Parathyroid adenoma (tissue), 2 donors: ENCODE results near the gene CLDN2.

ENCODE experiments used
- H2AFZ ChIP-seq: fragments of 300-600 bp; sonication (generic); one replicate; pipeline ENCODE4 v1.7.0; 2017; ENCODE audit warnings: antibody characterized with exemption, mild to moderate bottlenecking
- H3K27ac ChIP-seq: fragments of 300-600 bp; sonication (generic); one replicate; pipeline ENCODE4 v1.7.0; 2017
- H3K27me3 ChIP-seq: fragments of 300-600 bp; sonication (generic); one replicate; pipeline ENCODE4 v1.7.0; 2017; ENCODE audit warnings: low read length; ENCODE audit not compliant: control insufficient read depth, insufficient read depth
- H3K36me3 ChIP-seq: fragments of 300-600 bp; sonication (generic); one replicate; pipeline ENCODE4 v1.7.0; 2017; ENCODE audit warnings: low read length; ENCODE audit not compliant: control insufficient read depth, insufficient read depth
- H3K4me1 ChIP-seq: fragments of 300-600 bp; sonication (generic); one replicate; pipeline ENCODE4 v1.7.0; 2017; ENCODE audit warnings: control low read depth
- H3K4me2 ChIP-seq: fragments of 300-600 bp; sonication (generic); one replicate; pipeline ENCODE4 v1.7.0; 2017; ENCODE audit warnings: low read length
- H3K4me3 ChIP-seq: fragments of 300-600 bp; sonication (generic); one replicate; pipeline ENCODE4 v1.7.0; 2017; ENCODE audit warnings: low read depth, low read length
- H3K79me2 ChIP-seq: fragments of 300-600 bp; sonication (generic); one replicate; pipeline ENCODE4 v1.7.0; 2017; ENCODE audit warnings: control low read depth
- H3K9ac ChIP-seq: fragments of 300-600 bp; sonication (generic); one replicate; pipeline ENCODE4 v1.7.0; 2017; ENCODE audit warnings: mild to moderate bottlenecking
- H3K9me3 ChIP-seq: fragments of 300-600 bp; sonication (generic); one replicate; pipeline ENCODE4 v1.7.0; 2017; ENCODE audit warnings: low read length; ENCODE audit not compliant: control insufficient read depth
- TF ChIP-seq, protein P1 (sequence below): fragments of 300-600 bp; sonication (generic); IDR thresholded peaks from one replicate; pipeline ENCODE4 v1.7.0; 2017; ENCODE audit warnings: antibody characterized with exemption, mild to moderate bottlenecking
- donor health status: primary hyperparathyroidism.

The CLDN2 gene

DNA sequence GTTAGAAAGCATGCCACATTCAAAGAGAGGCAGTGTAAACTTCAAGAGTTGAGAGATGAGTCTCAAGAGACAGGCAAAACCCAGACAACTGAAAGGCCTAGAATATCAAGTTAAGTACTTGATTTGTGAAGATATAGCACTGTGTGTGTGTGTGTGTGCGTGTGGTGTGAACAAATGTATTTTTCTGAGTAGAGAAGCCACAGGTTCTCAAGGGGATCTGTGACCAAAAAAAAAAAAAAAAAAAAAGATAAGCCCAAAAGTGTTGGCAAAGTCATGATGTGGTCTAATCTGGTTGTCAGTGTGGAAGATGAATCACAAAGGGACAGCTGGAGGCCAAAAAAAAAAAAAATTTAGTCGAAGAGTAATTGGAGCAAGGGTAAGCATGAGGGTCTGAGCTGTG, 20.9 kb upstream of the CLDN2 start:
- Histone ChIP-seq H3K4me1 (no peaks in the 10 kb centered on the region), H3K4me3 (no peak overlapping the region), H3K4me2 (no peak overlapping the region), H3K27ac (no peak overlapping the region), H3K9ac (no peak overlapping the region), H3K27me3 (no peaks in the 10 kb centered on the region), H3K9me3 (no peaks in the 10 kb centered on the region), H2AFZ (no peak overlapping the region), H3K36me3 (no peaks in the 10 kb centered on the region), H3K79me2 (no peaks in the 10 kb centered on the region)
- TF ChIP-seq, protein P1, sequence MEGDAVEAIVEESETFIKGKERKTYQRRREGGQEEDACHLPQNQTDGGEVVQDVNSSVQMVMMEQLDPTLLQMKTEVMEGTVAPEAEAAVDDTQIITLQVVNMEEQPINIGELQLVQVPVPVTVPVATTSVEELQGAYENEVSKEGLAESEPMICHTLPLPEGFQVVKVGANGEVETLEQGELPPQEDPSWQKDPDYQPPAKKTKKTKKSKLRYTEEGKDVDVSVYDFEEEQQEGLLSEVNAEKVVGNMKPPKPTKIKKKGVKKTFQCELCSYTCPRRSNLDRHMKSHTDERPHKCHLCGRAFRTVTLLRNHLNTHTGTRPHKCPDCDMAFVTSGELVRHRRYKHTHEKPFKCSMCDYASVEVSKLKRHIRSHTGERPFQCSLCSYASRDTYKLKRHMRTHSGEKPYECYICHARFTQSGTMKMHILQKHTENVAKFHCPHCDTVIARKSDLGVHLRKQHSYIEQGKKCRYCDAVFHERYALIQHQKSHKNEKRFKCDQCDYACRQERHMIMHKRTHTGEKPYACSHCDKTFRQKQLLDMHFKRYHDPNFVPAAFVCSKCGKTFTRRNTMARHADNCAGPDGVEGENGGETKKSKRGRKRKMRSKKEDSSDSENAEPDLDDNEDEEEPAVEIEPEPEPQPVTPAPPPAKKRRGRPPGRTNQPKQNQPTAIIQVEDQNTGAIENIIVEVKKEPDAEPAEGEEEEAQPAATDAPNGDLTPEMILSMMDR: no peak

DNA sequence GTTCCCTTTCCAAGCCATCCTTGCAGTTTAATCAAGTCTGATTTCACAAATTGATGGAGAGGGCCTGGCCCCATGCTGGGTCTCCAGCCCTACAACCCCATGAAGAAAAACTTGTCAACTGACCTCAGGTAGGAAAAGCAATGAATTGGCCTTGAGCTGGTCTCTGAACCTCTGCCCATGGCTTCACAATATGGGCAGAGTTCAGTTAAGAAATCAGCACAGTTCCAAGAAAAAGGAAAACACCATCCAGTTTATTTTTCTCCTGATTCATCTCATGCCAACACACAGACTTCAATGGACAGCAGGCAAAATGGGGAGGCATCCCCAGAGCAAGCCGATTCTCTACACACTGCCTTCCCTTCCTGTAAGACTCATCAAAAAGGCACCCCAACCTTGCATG, 20.4 kb upstream of the CLDN2 start:
- H3K4me2 ChIP-seq: no peak overlapping the region
- no peaks in the 10 kb centered on the region for H3K79me2 ChIP-seq
- no peak overlapping the region for H2AFZ ChIP-seq
- H3K27ac ChIP-seq: no peak overlapping the region
- no peak overlapping the region for H3K4me3 ChIP-seq
- H3K9me3 ChIP-seq: no peaks in the 10 kb centered on the region
- H3K27me3 ChIP-seq: no peaks in the 10 kb centered on the region
- TF ChIP-seq, protein P1: no peak
- no peaks in the 10 kb centered on the region for H3K4me1 ChIP-seq
- H3K9ac ChIP-seq: no peak overlapping the region
- no peaks in the 10 kb centered on the region for H3K36me3 ChIP-seq

GRCh38 chrX:106901341-106901740, 18.9 kb upstream of the CLDN2 start:
- Histone ChIP-seq H3K79me2 (no peaks in the 10 kb centered on the region), H3K27ac (no peak overlapping the region), H2AFZ (no peak overlapping the region), H3K4me3 (no peak overlapping the region), H3K36me3 (no peaks in the 10 kb centered on the region), H3K27me3 (no peaks in the 10 kb centered on the region), H3K4me2 (no peak overlapping the region), H3K9ac (no peak overlapping the region), H3K4me1 (no peaks in the 10 kb centered on the region), H3K9me3 (no peaks in the 10 kb centered on the region)
- TF ChIP-seq, protein P1: no peak

DNA sequence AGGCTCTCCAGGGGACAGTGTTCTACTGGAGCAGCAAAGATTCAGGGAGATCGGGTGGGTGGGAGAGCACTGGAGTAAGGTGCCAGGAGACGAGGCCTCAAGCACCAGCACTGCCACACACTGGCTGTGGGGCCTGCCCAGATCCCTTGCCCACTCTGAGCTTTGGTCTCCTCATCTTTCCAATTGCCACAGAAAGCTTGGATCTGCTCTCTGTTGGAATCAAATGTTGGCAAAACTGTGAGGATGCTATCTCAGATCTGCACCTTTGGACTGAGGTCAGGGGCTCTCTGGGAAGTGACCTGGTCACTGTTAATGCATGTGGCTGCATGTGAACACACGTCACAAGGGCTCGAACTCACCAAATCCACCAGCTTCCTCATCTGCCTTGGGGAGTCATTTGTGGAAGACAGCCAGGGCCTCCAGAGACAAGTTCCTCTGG, 18.4 kb upstream of the CLDN2 start:
- H3K9me3 ChIP-seq: no peaks in the 10 kb centered on the region
- H3K4me3 ChIP-seq: no peak overlapping the region
- H3K36me3 ChIP-seq: no peaks in the 10 kb centered on the region
- no peak overlapping the region for H3K9ac ChIP-seq
- no peaks in the 10 kb centered on the region for H3K27me3 ChIP-seq
- H3K79me2 ChIP-seq: no peaks in the 10 kb centered on the region
- H3K27ac ChIP-seq: no peak overlapping the region
- TF ChIP-seq, protein P1: no peak
- no peak overlapping the region for H3K4me2 ChIP-seq
- H3K4me1 ChIP-seq: no peaks in the 10 kb centered on the region
- H2AFZ ChIP-seq: no peak overlapping the region

DNA sequence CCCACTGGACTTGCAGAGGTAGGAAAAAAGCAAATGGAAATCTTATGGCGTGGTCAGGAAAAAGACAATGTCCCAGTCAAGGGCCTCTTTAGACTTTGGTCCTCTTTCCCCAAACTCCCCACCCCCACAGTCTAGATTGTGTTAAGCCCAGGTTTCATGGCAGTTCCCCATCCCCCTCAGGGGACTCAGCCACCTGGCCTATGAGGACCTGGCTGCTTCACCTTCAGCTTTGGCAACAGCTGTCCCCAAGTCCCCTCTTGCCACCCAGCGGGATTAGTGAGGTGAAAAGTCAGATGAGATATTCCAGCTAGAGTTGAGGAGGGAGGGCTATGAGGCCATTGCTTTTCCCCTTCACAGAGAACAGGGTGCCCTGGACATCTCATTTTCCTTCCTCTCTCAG, 17.5 kb upstream of the CLDN2 start:
- no peaks in the 10 kb centered on the region for H3K27me3 ChIP-seq
- H3K79me2 ChIP-seq: no peaks in the 10 kb centered on the region
- H3K27ac ChIP-seq: no peak overlapping the region
- no peaks in the 10 kb centered on the region for H3K36me3 ChIP-seq
- no peaks in the 10 kb centered on the region for H3K9me3 ChIP-seq
- no peak overlapping the region for H3K4me2 ChIP-seq
- H3K4me1 ChIP-seq: no peaks in the 10 kb centered on the region
- H3K4me3 ChIP-seq: no peak overlapping the region
- H3K9ac ChIP-seq: no peak overlapping the region
- H2AFZ ChIP-seq: no peak overlapping the region
- TF ChIP-seq, protein P1: no peak
